AG08396 (cell line): Measurements from ENCODE around the gene SELPLG.
"Not testable (repeated sequence)": the region's sequence is repeated elsewhere in the genome, so short reads cannot be mapped to it uniquely, and the experiment has no call there.

Experiments
- DNase-seq: peaks from one replicate; pipeline ENCODE4 v3.0.0; 2012; ENCODE audit warnings: low spot score, mixed read lengths

Gene SELPLG, protein sequence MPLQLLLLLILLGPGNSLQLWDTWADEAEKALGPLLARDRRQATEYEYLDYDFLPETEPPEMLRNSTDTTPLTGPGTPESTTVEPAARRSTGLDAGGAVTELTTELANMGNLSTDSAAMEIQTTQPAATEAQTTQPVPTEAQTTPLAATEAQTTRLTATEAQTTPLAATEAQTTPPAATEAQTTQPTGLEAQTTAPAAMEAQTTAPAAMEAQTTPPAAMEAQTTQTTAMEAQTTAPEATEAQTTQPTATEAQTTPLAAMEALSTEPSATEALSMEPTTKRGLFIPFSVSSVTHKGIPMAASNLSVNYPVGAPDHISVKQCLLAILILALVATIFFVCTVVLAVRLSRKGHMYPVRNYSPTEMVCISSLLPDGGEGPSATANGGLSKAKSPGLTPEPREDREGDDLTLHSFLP

DNA sequence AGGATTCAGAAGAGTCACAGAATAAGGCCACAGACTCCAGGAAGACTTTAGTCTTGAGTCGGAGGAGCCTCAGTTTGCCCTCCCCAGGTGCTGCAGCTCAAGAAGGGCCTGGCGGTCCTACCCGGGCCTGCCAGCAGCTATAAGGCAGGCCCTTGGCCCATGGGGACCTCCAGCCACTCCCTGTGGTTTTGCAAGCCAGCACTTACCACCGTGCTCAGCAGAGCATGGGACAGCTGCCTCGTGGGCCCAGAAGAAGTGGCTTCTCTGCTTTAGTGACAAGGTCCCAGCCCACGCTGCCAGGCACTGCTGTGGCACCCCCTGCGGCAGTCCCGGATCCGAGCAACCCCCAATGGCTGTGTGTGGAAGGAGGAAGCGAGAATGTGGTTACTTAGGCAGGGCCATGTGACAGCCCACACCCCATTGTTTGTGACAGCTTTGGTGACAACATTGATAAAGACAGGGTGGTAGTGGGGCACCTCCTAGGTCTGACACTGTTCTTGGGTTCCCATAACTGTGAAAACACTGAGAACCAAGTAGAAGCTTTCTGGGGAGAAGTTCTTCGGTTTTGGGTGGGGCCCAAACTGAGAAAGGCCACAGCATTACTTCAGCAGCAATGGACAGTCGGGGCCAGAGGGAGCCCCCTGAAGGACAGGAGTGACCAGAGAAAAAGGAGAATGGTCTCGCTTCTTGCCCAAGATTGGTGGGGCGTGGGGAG lies at the start of gene SELPLG:
Gene SELPLG (minus strand): TSS at position 361 of the 715 bp plus-strand sequence. CDS start 9,587 bp downstream, outside the sequence.
- DNase-seq: no peak

DNA sequence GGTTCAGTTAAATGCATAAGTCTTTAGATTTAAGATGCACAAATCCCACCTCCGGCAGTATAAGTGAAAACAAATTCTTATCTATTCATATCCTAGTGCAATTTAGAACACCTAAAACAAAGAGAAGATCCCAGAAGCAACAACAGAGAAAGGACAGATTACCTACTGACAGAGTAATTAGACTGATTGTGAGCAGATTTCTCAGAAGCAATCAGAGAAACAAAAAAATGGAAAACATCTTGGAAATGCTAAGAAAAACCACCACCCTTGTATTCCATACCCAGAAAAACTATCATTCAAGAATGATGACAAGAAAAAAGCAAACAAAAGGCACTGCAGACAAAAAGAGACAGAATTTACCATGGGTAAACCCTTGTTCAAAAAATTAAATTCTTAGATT lies 47.6 kb upstream of the SELPLG start:
- no peak for DNase-seq

DNA sequence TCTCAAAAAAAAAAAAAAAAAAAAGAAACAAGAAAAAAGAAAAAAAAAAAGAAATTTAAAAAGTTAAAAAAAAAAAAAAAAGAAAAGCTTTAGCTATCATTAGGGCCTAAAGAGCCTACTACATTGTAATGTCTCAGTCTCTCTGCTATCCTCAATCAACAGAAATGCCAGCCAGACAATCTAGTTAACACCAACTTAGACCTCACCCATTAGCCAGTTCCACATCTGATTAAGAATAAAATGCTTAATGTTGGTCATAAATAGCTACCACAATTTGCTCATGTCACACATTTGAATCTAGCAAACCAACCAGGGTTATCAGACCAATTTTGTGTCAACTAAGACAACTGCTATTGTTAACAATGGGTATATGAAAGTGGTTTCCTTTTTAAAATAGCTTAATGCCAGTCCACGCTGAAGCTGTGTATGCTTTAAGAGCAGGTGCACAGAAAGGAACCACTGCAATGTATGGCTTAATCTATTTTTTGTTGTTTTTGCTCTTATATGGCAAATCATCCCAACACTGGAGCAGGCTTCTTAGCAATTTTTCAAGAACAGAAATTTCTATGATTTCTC lies 45.5 kb upstream of the SELPLG start:
- no peak for DNase-seq

DNA sequence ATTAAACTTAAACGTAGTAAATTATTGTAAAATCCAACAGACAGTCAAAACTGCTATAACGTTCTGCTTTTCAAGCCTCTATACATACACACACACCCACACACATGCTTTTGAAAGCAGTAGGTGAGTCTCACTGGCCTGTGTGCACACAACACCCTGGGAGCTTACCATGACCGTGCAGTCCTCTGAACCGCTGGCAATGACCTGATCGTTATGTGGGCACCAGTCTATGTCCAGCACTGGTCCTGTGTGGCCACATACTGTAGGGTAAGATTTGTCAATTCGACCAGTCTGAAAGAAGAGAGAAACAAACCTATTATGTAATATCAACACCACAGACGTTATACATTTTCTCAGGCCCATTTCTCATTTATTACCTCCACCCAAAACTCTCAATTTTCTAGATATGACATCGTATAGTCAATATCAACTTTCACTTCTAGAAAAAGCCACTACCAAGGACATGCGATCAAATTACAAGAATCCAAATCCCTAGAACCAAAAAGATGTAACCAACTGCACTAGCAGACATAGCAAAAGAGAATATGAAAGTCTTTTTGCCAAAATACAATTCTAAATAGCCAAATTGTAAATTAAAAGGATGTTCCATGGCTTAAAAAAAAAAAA lies 44.5 kb upstream of the SELPLG start:
- DNase-seq: no peak

DNA sequence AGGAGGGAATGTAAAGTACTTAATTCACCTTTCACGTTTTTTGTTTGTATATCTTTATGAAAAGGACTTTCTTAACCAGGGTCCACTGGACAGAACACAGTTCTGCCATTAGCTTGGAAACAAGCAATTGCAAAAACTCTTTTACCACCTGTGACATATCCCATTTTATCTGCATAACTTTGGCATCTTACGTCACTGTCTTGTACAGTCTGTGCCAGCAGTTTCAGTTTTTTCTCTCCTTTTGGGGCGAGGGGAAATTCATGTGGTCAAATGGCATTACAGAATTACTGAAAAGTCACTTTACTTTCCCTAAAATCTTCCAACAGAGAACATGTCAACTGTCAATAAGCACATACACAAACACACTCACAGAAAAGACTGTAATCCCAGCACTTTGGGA lies 43.7 kb upstream of the SELPLG start:
- no peak for DNase-seq

DNA sequence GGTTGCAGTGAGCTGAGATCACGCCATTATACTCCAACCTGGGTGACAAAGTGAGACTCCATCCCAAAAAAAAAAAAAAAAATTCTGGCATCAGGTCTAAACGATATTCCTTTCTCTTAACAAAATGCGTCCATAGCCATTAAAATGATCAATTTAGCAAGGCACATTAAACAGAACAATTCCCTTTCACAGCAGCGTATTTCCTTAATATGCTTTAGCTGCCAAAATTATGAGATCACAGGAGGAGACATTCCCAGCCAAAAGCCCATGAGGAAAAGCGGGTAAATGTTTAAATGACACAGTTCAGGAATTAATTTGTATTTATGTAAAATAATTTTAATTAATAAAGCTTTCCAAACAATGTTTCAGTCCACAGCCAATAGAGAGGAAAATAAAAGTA lies 43.0 kb upstream of the SELPLG start:
- no peak for DNase-seq

DNA sequence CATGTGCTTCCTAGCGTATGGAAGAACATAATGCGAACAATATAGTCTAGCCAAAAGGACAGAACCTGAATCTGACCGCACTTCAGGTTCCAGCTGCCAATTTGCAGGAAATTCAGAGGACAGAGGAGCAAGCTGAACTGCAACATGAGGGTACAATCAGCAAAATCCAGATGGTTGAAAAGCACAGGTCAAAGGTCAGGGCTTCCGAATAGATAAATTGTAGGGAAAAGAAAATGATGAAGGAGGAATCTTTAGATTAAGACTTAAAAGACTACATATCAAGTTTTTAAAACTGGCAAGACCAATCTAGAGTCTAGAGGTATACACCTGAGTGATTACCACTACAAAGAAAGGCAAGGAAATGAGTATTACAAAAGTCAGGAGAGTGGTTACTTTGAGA lies 42.1 kb upstream of the SELPLG start:
- DNase-seq: no peak

DNA sequence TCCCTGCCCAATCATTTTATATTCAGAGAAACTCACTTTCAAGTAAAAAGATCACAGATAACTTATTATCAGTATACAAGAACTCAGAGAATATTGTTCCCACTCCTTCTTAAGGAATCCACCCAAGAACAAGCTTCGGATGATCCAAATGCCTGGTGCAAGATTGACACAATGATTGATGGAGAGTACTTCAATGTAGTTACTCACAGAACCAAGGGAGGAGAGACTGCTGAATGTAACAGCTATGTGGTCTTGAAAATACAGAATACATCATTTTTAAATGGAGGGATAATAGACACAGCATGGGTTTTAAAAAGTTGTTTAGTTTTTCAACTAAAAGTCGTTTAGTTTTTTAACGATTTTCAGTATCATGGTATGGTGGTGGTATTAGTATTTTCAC lies 38.4 kb upstream of the SELPLG start:
- DNase-seq: no peak

DNA sequence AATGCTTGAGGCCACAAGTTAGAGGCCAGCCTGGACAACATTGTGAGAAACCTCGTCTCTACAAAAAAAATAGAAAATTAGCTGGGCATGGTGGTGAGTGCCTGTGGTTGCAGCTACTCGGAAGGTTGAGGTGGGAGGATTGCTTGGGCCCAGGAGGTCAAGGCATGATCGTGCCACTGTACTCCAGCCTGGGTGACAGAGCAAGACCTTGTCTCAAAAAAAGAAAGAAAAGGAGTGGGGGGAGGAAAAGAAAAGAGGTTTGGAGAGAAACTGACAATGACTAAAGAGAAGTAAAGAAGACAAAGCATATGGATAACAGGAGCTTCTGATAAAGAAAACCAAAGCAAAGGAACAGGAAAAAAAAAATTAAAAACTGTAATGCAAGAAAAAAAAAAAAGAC lies 37.4 kb upstream of the SELPLG start:
- DNase-seq: no peak

DNA sequence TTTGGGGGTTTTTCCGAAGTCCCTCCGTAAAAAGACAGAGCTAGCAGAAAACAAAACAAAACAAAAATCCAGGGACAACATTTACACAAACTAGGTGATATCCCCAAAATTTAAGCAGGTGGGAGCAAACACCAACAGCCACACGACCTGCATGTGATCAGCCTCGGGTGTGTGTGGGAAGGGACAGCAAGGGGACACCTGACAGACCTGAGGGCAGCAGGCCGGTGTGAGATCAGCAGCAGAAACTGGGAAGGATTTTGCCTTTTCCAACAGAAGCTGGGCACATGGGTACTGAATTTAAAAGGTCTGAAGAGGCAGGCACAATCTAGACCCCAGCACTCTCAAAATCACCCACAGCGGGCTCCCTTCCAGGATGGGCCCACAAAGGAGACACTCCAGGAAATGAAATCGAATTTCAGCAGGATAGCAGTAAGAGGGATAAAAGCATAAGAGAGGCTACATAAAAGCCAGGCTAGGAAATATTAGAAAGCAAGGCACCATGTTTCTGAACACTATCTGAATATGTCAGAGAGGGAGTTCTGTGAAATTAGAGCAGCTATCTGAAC lies 36.5 kb upstream of the SELPLG start:
- no peak for DNase-seq

DNA sequence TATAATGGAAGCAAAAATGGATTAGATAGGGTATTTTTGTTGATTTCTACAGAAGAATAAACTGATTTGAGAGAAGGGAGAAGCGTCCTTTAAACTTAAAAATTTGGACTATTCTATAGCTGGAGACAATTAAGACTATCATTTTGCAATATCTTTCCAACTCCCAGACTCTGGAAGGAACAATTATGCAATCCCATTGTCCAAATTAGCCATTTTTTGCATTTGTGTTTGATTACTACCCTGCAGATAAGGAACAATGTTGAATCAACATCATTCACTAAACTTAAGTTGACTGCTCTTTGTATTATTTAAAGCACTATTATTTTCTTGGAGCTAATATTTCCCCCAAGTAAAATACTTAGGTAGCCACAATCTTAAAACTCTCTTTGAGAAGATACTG lies 34.8 kb upstream of the SELPLG start:
- no peak for DNase-seq

DNA sequence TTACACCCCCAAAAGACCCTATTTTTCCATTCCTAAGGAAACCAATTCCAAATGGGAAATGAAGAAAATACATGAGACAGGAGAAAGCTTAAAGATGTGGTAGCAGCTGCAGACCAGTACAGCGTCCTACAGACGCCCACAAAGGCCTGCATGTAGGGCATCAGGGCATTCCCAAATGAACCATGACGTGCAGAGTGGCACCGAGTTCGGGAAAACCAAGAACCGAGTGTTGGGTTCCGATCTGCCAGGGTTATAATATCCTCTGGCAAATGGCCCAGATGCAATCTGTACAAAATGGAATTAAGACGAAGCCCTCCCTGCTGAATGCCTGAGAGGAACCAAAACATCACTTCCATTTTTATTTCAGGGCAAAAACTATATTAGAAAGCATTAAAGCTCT lies 34.4 kb upstream of the SELPLG start:
- no peak for DNase-seq

DNA sequence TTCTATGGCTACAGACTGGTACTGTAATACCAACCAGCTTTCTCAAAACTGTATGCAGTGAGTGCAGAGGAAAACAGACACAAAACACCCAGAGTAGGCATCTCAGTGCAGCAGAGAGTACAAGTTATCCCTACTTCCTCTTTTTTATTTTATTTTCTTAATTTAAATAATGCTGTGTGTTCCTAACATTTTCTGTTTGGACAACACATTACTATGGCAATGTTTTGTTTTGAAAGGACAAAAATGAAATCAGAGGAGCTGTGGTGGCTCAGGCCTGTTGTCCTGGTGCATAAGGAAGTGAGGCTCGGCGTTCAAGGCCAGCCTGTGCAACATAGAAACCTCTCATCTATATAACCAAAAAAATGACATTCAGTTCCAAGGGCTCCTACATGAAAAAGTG lies 33.7 kb upstream of the SELPLG start:
- DNase-seq: no peak

DNA sequence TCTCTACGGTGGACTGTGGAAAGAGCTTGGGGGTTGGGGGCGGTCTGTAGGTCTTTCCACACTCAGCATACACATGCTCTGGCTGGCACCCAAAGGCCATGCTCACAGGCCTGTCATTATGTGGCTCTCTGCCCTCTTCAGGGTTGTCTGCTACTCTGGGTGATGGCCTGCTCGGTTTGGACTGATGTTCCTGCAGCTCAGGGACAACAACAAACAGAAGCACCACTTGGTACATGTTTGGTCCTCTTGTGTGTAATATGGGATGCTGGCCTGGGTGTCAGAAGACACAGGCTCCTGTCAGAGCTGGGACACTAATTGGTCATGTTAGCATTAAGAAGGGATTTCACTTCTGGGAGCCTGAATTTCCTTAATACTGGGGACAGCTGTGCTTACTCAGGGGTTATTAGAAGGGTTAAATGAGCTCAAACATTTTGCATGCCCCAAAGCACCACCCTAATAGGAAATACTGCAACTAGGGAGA lies 32.7 kb upstream of the SELPLG start:
- no peak for DNase-seq

DNA sequence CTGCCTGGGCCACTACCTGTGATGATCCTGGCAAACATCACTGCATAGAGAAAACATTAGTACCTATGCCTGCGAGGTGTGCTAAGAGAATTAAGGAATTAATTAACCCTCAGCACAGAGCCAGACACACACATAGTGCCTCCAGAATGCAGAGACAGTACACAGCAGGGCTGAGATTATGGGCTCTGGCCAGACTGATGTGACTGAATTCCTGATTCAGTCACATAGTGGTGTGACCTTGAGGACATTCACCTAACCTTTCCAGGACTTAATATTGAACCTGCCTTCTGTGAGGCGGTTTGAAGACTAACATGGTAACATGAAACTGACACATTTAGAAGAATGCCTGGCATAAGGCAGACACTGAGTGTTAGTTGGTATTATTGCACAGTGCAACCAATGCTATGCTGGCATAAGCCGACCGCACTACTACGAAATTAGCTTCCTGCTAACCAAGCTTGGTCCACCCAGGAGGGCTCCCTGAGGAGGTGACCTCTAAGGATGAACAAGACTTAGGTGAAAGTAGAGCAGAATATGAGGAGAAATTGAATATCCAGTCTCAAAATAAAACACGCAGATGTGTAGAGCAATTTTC lies 32.0 kb upstream of the SELPLG start:
- no peak for DNase-seq

DNA sequence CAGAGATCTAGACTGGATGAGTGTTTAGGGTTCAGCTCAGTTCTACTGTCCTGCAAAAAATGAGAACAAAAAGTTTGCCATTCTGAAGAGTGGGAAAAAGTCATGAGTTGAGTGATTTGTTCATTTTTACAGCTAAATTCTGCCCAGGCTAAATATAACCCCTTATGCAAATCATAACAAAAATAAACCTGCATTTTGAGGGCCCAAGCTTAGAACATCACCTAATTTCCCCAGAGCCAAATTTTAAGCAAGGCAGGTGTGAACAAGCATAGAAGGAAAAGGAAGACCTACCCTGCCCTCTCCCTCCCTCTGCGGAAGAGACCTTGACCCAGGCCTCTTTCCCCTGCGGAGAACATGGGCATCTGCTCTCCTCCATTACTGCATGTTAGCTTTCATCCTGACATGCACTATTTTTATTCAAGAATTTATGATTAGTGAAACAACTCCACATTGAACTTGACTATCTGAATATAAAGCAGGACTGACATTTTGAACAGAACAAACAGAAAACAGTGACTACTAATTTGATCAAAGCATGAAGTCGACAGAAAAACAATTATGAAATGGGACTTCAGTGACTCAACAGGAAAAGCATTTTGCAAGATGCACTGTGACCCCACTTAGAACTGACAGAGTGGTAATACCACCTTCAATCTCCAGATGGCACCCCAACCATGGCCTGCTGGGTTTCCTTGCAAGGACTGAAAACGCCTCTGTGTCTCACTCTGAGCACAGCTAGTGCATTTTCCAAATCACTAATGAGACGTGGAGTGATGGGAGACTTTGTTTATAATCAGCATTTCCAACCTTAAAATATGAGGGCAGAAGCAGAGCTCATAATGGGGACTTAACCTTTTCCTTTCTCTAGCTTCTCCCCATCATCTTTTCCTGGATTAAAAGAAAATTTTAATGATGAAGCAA lies 30.9 kb upstream of the SELPLG start:
- peak; percentile 81 for DNase-seq

DNA sequence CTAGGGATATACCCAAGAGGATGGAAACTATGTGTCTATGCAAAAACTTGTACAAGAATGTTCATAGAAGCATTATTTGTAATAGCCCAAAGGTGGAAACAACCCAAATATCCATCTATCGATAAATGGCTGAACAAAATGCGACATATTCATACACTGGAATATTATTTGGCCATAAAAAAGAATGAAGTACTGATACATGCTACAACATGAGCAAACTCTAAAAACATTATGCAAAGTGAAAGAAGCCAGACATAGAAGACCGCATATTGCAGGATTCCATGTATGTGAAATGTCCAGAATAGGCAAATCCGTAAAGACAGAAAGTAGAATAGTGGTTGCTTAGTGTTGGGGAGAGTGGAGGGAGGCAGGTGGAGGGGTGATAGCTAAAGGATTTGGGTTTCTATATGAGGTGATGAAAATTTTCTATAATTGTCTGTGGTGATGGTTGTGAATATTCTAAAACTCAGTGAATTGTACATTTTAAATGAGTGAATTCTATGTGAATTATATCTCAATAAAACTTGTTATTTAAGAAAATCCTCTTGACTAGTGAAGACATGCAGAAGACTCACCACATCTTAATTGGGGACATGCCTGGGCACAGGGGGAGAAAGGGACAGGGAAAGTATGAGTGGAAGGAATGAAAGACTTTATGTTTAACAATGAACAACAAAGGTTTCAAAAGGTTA lies 29.8 kb upstream of the SELPLG start:
- no peak for DNase-seq

DNA sequence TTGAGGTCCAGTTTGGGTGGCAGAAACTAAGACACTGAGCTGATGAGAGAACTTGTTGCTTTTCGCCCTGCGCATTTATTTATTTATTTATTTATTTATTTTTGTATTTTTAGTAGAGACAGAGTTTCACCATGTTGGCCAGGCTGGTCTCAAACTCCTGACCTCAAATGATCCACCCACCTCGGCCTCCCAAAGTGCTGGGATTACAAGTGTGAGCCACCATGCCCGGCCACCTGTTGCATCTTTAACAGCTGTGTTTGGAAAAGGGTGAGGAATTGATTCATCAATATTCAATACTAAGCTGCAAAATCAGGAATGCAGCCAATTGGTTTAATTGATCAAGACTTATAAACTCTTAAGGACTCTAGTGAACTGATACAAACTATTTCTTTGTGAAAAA lies 24.4 kb upstream of the SELPLG start:
- not testable (repeated sequence) for DNase-seq

DNA sequence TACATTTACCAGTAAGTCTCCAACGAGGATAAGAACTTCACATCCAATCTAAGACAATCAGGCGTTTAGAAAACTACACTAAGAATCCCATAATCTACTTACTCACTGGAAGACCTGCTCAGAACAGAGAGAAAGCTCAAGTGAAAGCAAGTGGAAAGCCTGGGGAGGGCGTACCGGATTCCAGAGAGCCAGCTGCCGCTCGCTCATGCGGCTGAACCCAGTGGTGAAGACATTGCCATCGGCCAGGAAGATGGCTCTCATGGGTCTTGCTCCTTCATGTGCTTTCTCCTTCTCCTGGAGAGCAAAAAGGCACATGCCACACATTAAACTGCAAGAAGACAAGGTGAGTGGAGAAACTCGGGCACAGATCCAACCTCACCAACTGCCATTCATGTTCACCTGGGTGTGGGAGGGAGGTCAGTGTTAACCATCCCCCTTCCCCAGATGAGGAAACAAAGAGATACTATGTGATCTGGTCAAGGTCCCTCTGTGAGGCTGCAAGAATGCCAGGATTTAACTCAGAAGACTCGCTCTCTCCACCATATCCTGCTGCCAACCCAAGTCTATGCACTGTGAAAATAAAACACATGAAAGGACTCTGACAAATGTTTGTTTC lies 23.5 kb upstream of the SELPLG start:
- no peak for DNase-seq

DNA sequence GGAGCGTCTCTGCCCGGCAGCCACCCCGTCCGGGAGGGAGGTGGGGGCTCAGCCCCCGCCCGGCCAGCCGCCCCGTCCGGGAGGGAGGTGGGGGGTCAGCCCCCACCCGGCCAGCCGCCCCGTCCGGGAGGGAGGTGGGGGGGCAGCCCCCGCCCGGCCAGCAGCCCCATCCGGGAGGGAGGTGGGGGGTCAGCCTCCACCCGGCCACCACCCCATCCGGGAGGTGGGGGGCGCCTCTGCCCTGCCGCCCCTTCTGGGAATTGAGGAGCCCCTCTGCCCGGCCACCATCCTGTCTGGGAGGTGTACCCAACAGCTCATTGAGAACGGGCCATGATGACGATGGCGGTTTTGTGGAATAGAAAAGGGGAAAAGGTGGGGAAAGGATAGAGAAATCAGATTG lies 22.6 kb upstream of the SELPLG start:
- DNase-seq: not testable (repeated sequence)
